Left forelimb (tissue), 1 donor: ENCODE results near the gene TFR2.
A peak's percentile ranks its signal among the peaks of the same experiment; 100 is the strongest.
"Not testable (repeated sequence)": the region's sequence is repeated elsewhere in the genome, so short reads cannot be mapped to it uniquely, and the experiment has no call there.

ENCODE experiments used
- DNase-seq: peaks from one replicate; pipeline ENCODE4 v3.0.0-alpha.2; 2018; ENCODE audit warnings: low spot score

TFR2 gene

DNA sequence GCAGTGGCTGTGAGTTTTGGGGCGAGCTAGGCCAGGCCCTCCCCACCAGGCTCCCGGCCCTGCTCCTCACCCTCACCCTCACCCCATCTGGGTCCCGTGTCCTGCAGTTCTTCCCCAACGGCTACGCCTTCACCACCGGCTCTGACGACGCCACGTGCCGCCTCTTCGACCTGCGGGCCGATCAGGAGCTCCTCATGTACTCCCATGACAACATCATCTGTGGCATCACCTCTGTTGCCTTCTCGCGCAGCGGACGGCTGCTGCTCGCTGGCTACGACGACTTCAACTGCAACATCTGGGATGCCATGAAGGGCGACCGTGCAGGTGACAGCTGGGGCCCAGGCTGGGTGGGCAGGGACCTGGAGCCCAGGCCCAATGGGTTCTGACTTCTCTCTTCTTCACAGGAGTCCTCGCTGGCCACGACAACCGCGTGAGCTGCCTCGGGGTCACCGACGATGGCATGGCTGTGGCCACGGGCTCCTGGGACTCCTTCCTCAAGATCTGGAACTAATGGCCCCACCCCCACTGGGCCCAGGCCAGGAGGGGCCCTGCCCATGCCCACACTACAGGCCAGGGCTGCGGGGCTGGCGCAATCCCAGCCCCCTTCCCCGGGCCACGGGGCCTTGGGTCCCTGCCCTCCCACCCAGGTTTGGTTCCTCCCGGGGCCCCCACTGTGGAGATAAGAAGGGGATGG is 37.1 kb upstream of the TFR2 start:
- no peak for DNase-seq

DNA sequence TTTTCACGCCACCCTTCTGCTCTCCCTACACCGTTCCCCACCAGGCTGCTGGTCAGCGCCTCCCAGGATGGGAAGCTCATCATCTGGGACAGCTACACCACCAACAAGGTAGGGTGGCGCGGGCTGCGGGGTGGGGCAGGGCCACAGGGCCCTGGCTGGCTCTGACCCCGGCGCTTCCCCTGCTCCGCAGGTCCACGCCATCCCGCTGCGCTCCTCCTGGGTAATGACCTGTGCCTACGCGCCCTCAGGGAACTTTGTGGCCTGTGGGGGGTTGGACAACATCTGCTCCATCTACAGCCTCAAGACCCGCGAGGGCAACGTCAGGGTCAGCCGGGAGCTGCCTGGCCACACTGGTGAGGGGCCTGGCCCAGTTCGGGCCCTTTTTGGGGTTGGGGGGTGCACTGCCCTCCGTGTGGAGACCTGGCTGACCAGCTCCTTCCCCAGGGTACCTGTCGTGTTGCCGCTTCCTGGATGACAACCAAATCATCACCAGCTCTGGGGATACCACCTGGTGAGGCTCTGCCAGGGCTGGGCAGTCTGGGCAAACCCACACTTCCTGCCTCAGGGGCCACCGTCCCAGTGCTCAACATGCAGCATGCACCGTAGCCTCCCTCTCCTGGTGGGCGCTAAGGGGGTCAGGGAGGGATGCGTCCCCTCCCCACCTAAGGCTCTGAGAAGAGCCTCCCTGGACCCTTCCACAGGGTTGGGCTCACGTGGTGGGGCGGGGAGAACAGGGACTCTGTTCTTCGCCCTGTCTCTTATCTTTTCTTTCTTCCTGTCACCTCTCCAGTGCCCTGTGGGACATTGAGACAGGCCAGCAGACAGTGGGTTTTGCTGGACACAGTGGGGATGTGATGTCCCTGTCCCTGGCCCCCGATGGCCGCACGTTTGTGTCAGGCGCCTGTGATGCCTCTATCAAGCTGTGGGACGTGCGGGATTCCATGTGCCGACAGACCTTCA is 36.2 kb upstream of the TFR2 start:
- no peak for DNase-seq

DNA sequence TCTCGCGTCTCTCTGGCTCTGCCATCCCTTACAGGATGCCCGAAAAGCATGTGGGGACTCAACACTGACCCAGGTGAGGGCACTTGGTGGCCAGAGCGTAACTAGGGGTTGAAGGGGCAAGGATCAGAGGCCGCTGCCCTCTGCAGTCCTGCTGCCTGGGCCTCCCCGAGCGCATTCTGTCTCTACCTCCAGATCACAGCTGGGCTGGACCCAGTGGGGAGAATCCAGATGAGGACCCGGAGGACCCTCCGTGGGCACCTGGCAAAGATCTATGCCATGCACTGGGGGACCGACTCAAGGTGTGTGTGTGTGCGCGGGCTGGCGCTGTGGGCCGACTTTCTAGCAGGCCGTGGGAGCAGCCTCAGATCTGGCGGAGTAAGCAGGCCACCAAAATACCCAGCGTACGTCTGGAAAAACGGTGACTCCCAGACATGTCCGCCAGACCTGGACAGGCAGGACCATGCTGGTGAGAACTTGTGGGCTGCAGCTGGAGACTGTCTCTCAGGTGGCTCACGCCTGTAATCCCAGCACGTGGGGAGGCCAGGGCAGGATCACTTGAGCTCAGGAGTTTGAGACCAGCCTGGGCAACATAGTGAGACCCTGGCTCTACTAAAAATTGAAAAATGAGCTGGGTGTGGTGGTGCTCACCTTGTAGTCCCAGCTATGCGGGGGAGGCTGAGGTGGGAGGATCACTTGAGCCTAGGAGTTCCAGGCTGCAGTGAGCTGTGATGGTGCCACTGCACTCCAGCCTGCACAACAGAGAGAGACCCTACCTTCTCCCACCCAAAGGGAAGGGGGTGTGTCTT is 35.4 kb upstream of the TFR2 start:
- no peak for DNase-seq

DNA sequence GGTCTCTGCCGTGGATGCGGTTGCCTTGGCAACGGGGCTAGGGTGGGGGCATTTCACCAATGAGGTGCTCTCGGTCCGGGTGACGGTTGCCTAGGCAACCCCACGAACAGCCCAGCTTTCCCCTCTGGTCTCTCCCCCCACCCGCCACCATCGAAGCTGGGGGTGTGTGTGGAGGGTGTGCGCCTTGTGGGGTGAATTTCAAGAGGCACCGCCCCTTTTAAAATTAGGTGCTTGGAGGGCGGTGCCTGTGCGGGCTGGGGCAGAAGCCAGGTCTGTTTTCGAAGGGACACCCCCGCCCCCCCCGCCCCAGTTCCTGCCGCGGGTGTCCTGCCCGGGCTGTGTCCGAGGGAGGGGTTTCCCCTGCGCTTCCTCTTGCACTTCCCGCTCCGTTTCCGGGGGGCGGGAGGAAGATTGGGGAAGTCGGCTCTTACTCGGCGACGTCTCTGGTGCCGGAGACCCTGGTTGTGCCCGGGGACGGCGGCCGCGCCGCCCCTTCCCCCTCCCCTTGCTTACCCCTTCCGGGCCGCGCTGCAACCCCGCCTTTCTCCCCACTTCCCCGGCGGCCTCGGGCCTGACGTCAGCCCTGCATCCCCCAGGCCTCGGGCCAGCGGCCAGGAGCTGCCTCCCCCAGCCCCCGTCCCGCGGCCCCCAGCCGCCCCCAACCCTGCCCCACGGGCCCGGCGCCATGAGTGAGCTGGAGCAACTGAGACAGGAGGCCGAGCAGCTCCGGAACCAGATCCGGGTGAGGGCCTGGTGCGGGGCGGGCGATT is 34.4 kb upstream of the TFR2 start:
- peak; percentile 75 for DNase-seq

DNA sequence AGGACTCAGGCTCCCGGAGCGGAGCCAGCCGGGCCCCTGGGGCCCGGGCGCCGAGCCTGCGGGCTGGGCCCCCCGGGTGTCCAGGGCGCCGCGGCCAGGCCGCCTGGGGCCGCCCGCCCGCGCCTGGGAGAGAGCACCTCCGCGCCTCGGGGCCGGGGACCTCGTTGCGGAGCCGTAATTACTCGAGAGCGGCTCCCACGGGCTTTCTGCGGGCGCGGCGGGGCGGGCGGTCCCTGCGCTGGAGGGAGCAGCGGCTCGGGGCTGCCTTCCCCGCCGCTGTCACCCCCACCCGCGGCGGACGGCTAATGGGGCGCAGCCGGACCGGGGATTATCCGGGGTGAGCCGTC is 33.7 kb upstream of the TFR2 start:
- no peak for DNase-seq

DNA sequence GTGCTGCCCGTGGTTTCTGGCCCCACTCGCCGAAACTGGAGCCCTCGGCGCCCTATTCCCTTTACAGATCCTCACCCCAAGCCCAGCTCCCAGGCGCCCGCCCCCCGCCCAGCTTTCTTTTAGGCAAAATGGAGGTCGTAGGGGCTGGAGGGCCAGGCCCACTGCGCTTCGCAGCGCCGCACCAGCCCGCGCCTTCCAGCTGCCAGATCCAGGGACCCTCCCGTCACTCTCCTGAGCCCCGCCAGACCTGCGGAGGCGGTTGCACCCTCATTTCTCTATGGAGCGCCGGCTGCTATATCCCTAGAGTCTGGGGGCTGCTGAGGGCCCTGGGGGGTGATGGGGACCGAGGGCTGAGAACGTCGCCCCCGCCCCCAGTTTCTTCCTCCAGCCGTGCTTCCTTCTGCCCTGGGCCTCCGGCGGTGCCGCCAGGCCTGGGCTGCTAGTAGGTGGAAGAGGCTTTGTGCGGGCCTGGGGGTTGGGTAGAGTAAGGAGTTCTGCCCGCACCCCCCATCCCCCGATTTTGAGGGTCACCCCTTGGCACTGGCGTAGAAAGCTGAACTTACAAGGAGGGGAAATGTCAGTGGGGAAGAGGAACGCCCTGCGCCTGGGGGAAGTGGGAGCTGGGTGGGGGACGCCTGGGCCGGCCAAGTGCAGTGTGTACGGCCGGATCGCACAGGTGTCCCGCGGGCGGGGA is 33.2 kb upstream of the TFR2 start:
- no peak for DNase-seq

DNA sequence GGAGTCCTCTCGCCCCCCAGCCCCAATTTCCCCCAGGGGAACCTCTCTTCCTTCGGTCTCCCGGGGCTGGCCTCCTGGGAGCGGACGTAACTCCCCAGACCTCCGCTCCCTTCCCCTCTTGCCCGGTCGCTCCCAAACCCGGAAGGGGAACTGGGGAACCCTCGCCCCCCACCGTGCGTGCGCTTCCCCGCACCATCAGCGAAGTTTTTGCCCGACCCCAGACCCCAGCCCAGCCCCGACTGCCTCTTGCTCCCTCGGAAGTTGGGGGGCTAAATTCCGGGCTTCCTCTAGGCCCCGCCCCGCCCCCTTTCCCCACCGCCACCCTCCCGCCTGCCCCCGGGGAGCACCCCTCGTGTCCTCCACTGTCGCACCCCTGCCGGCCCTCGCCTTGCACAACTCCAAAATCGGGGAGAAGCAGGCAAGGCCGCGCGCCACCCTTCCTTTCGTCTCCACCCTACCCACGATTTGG is 32.6 kb upstream of the TFR2 start:
- DNase-seq = no peak

DNA sequence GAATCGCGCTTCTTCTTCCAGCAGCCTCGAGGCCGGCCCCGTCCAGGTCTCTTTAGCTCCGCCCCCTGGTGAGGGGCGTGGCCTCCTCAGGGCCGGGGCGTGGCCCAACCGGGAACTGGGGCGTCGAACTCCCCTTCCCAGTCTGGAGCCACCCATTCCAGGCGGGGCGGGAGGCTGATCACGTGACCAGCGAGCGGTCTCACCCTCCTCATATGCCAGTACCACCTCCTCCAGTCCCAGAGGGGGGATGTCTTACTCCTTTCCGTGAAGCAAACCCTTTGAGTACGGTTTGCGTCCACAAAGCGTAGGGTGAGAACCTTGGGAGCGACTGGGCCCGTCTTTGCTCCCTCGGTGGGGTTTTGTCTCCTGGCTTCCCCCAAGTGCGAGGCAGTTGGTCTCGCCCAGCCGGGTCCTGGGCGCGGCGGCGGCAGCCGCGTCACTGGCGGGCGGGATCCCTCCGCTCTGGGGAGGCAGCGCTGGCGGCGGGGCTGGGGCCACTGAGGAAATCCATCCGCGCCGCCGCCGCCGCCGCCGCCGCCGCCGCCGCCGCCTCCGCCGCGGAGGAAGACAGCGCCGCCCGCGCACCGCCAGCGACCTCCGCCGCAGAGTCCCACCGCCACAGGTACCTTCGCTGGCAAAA is 32.1 kb upstream of the TFR2 start, which contains the start of gene GNB2:
Gene GNB2 (plus strand): TSS at position 439 of the 640 bp plus-strand sequence. CDS start 2,526 bp downstream, outside the sequence.
- peak; percentile 100 for DNase-seq

DNA sequence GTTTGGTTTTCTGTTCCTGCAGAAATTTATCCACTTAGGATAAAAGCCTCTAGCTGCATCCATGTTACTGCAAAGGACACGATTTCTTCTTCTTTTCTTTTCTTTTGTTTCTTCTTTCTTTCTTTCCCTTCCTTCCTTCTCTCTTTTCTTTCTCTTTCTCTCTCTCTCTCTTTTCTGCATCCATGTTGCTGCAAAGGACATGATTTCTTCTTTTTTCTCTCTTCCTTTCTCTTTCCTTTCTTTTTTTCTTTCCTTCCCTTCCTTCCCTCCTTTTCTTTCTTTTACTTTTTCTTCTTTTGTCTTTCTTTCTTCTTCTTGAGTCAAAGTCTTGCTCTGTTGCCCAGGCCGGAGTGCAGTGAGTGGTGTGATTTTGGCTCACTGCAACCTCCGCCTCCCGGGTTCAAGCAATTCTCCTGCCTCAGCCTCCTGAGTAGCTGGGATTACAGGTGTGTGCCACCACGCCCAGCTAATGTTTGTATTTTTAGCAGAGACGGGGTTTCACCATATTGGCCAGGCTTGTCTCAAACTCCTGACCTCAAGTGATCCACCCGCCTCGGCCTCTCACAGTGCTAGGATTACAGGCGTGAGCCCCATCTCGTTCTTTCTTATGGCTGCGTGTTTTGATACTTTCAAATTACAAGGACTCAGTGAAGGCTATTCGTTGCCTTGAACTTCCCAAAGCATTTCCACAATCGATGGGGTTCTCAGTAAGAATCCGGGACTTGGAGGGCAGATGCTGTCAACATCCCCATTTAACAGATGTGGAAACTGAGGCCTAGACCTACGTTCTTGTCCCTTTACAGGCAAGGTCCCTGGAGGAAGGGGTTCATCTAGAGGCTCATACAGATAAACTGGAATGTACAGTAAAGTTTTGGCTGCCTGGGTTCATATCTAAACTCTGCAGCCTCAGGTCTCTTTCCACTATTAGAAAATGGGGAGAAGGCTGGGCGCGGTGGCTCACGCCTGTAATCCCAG is 30.3 kb upstream of the TFR2 start:
- no peak for DNase-seq

DNA sequence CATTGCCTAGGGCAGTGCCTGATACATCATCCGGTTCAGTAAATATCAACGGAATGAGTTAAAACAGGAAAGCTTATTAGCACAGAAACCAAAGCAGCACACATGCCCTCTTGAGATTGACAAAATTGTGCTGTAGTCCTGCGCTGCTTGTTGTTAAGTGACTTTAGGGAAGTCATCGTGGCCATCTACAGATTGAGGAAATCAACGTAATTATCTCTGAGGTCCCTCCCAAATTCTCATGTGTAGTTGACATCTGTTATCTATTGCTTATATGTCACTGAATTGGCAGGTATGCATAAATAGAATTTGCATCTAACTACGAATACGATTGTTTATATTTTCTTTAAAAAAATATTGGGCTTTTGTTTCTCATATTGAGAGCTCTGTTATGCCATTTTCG is 28.7 kb upstream of the TFR2 start:
- no peak for DNase-seq

DNA sequence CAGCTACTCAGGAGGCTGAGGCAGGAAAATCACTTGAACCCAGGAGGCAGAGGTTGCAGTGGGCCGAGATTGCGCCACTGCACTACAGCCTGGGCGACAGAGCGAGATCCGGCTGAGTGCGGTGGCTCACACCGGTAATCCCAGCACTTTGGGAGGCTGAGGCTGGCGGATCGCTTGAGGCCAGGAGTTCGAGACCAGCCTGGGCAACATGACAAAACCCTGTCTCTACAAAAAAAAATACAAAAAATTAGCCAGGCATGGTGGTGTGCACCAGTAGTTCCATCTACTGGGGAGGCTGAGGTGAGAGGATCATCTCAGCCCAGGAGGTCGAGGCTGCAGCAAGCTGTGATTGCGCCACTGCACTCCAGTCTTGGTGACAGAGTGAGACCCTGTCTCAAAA is 27.8 kb upstream of the TFR2 start:
- not testable (repeated sequence) for DNase-seq

DNA sequence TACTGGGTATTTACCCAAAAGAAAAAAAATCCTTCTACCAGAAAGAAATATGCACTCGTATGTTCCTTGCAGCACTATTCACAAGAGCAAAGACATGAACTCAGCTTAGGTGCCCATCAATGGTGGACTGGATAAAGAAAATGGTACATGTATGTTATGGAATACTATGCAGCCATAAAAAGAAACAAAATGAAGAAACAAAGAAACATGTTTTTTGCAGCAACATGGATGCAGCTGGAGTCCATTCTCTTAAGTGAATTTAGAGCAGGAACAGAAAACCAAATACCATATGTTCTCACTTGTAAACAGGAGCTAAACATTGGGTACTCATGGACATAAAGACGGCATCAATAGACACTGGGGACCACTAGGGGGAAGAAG is 26.7 kb upstream of the TFR2 start:
- DNase-seq = no peak

DNA sequence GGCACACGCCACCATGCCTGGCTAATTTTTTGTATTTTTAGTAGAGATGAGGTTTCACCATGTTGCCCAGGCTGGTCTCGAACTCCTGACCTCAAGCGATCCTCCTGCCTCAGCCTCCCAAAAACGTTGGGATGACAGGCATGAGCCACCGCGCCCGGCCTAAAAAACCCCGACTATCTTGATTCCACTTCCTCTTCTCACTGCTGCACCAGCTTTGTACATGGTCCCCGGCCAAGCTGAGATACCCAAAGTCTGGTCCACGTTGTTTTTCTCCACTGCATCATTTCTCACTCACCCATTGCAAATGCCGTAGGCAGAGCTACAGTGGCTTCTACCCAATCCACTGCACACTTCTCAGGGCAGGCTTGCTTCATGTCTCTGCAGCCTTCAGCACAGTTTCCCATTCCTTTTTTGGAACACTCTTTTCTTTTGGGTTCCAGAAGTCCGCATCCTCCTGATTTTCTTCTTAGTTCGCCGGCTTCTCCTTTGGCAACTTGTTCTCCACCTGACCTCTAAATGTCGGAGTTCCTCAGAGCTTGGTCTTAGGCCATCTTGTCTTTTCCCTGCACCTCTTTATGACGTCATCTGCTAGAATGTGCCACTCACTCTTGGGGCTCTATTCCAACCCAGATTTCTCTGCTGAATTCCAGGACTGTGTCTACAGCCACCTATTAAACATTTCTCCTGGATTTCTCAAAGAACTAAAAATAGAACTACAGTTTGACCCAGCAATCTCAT is 26.1 kb upstream of the TFR2 start:
- DNase-seq = no peak

DNA sequence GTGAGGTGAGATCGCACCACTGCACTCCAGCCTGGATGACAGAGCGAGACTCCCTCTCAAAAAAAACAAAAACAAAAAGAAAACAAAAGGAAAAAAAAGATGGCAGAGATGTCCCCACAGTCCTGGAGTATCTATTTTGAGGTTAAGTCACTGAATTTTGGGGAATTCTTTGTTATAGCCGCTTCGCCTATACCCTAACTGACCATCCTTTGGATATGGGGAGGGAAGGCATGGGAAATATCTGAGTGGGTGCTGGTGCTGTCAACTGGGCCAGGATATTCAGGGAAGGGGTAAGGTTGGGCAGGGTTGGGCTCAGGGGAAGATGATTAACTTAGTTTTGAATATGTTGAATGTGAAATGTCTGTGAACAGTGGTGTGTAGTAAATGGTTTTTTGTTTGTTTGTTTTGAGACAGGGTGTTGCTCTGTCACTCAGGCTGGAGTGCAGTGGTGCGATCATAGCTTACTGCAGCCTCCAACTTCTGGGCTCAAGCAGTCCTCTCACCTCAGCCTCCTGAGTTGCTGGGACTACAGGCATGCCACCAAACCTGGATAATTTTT is 23.9 kb upstream of the TFR2 start:
- DNase-seq = no peak

DNA sequence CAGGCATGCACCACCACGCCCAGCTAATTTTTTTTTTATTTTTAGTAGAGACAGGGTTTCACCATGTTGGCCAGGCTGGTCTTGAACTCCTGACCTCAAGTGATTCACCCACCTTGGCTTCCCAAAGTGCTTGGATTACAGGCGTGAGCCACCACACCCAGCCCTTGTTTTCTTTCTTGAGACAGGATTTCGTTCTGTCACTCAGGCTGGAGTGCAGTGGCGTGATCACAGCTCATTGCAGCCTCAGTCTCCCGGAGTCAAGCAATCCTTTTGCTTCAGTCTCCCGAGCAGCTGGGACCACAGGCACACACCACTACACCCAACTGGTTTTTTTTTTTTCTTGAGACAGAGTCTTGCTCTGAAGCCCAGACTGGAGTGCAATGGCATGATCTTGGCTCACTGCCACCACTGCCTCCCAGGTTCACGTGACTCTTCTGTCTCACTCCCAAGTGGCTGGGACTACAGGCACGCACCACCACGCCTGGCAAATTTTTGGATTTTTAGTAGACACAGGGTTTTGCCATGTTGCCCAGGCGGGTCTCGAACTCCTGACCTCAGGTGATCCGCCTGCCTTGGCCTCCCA is 20.9 kb upstream of the TFR2 start:
- DNase-seq = not testable (repeated sequence)

DNA sequence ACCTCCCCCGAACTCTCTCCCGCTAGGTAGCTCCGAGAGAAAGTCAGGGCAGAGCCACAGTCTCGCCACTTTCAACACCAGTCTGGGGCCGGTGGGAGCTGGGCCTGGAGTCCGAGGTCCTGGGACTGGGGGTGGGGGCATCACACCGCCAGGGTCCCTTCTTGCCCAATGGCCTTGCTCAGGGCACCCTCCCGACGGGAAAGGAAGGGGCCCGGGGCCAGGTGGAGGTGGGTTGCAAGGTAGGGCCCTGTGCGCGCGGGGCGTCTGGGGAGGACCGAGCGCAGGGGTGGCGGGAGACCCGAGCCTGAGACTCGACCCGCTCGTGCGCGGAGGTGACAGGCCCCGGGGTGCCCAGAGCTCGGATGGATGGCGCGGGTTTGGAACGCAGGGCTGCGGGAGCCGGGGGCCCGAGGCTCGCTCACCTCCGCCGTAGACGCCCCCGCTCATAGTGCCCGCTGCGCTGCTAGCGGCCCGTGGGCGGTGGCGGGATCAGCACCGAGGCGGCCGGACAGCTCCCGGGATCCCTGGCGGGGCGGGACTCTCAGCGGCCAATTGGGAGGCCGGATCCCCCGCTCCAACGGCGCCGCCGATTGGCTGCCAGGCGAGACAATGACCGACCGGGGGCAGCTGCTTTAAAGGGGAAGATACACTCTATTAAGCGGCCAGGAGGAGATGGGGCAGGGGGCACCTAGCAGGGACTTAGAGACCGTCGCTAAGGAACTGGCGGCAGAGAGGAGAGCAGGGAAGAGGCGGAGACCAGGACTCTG is 14.7 kb upstream of the TFR2 start, which contains the start of gene ACTL6B:
Gene ACTL6B (minus strand): TSS at position 541 of the 767 bp plus-strand sequence. CDS start 94 bp downstream, at position 447.
- peak; percentile 90 for DNase-seq
